IMR-90 (cell line): ENCODE data around the gene LDHB. TPM values are rescaled to one million over a fixed set of nuclear protein-coding genes. Genes with fewer than 3 reads are reported as not detected.
A peak's percentile ranks its signal among the peaks of the same experiment; 100 is the strongest.

Experiments used
- ATAC-seq: fragments of 200-7000 bp; cut with Tn5 transposase; 2 replicates; pipeline ENCODE4 v1.9.1; 2020; ENCODE audit warnings: low read depth, mild to moderate bottlenecking, moderate library complexity
- BruUV-seq: library from RNA; stranded (reverse); fragments of 400-500 nt; replicated peaks from 2 replicates; lab custom pipeline; 2021; lab: Mats Ljungman, UMichigan
- CTCF ChIA-PET: fragments of 300-600 bp; formaldehyde crosslinking; extraction: SDS; loops from one replicate; lab custom pipeline; 2021; ENCODE audit warnings: antibody characterized with exemption; lab: Yijun Ruan, JAX
- POLR2A ChIA-PET: fragments of 300-600 bp; sonication (Branson Sonifier 250); formaldehyde crosslinking; loops from one replicate; lab custom pipeline; 2022; ENCODE audit warnings: antibody characterized with exemption; ENCODE audit not compliant: unreplicated experiment; lab: Charles Lee
- DNase-seq: peaks from one replicate; pipeline ENCODE4 v3.0.0; 2013
- H2AFZ ChIP-seq: replicated peaks from 2 replicates; pipeline ENCODE3; 2013; ENCODE audit warnings: low read length, mild to moderate bottlenecking; ENCODE audit not compliant: poor library complexity
- H2AK5ac ChIP-seq: 2 replicates; pipeline ENCODE4 v1.6.1; 2013; ENCODE audit warnings: low read depth, low read length, inconsistent platforms
- H2AK9ac ChIP-seq: replicated peaks from 2 replicates; pipeline ENCODE3; 2013; ENCODE audit warnings: mild to moderate bottlenecking, low read depth, low read length, moderate library complexity; ENCODE audit not compliant: poor library complexity
- H2BK120ac ChIP-seq: 2 replicates; pipeline ENCODE4 v1.6.1; 2013; ENCODE audit warnings: low read depth, low read length, inconsistent platforms
- H2BK15ac ChIP-seq: 3 replicates; pipeline ENCODE4 v1.6.1; 2013; ENCODE audit warnings: low read depth, low read length, inconsistent platforms
- H2BK20ac ChIP-seq: 2 replicates; pipeline ENCODE4 v1.6.1; 2013; ENCODE audit warnings: low read depth, mild to moderate bottlenecking, inconsistent platforms, low read length, moderate library complexity
- H2BK5ac ChIP-seq: 2 replicates; pipeline ENCODE4 v1.6.1; 2013; ENCODE audit warnings: mild to moderate bottlenecking, low read depth, low read length, inconsistent platforms; ENCODE audit not compliant: poor library complexity, severe bottlenecking
- H3K14ac ChIP-seq: replicated peaks from 2 replicates; pipeline ENCODE4 v1.6.1; 2013; ENCODE audit warnings: low read depth, low read length, inconsistent platforms
- H3K18ac ChIP-seq: 2 replicates; pipeline ENCODE4 v1.6.1; 2013; ENCODE audit warnings: low read depth, low read length, control low read depth
- H3K23ac ChIP-seq: 2 replicates; pipeline ENCODE4 v1.6.1; 2013; ENCODE audit warnings: low read depth, low read length, inconsistent platforms
- H3K27ac ChIP-seq: 2 replicates; pipeline ENCODE4 v1.5.1; 2013; ENCODE audit warnings: mild to moderate bottlenecking, control low read depth, low read length; ENCODE audit not compliant: insufficient read depth
- H3K27me3 ChIP-seq: 2 replicates; pipeline ENCODE4 v1.6.1; 2013; ENCODE audit warnings: low read length; ENCODE audit not compliant: control insufficient read depth, insufficient read depth
- H3K36me3 ChIP-seq: 2 replicates; pipeline ENCODE4 v1.6.1; 2013; ENCODE audit warnings: low read length, mixed read lengths; ENCODE audit not compliant: control insufficient read depth, insufficient read depth
- H3K4ac ChIP-seq: 2 replicates; pipeline ENCODE4 v1.6.1; 2013; ENCODE audit warnings: low read depth, low read length, inconsistent platforms
- H3K4me1 ChIP-seq: 2 replicates; pipeline ENCODE4 v1.6.1; 2013; ENCODE audit warnings: low read length, mixed read lengths; ENCODE audit not compliant: control insufficient read depth, insufficient read depth
- H3K4me2 ChIP-seq: 2 replicates; pipeline ENCODE4 v1.6.1; 2013; ENCODE audit warnings: low read depth, mild to moderate bottlenecking, control low read depth, low read length, moderate library complexity
- H3K4me3 ChIP-seq: 2 replicates; pipeline ENCODE4 v1.5.1; 2013; ENCODE audit warnings: low read depth, mild to moderate bottlenecking, control low read depth, low read length, moderate library complexity; ENCODE audit not compliant: insufficient read depth
- H3K56ac ChIP-seq: 2 replicates; pipeline ENCODE4 v1.6.1; 2013; ENCODE audit warnings: low read length, inconsistent platforms; ENCODE audit not compliant: insufficient read depth; ENCODE audit errors: extremely low read depth
- H3K79me1 ChIP-seq, 2 experiments: 2 replicates each; pipeline ENCODE4 v1.6.1; 2013; ENCODE audit warnings: low read length in 2 of 2, inconsistent platforms in 1 of 2, low read depth in 1 of 2
- H3K9ac ChIP-seq: 2 replicates; pipeline ENCODE4 v1.6.1; 2013; ENCODE audit warnings: low read depth, low read length, control low read depth
- H3K9me1 ChIP-seq: 2 replicates; pipeline ENCODE4 v1.6.1; 2013; ENCODE audit warnings: low read length, inconsistent platforms; ENCODE audit not compliant: insufficient read depth
- H3K9me3 ChIP-seq: 2 replicates; pipeline ENCODE4 v1.6.1; 2013; ENCODE audit warnings: low read length; ENCODE audit not compliant: control insufficient read depth, insufficient read depth
- H4K20me1 ChIP-seq: 2 replicates; pipeline ENCODE4 v1.6.1; 2013; ENCODE audit warnings: low read length, inconsistent platforms; ENCODE audit not compliant: insufficient read depth
- H4K5ac ChIP-seq: 2 replicates; pipeline ENCODE4 v1.6.1; 2013; ENCODE audit warnings: mild to moderate bottlenecking, low read depth, low read length, control low read depth
- H4K8ac ChIP-seq, 2 experiments: 2 replicates each; pipeline ENCODE4 v1.6.1; 2013; ENCODE audit warnings: low read depth in 2 of 2, low read length in 2 of 2, control low read depth in 1 of 2, inconsistent platforms in 1 of 2
- H4K91ac ChIP-seq: 2 replicates; pipeline ENCODE4 v1.6.1; 2013; ENCODE audit warnings: low read depth, low read length, inconsistent platforms; ENCODE audit not compliant: insufficient read depth
- BHLHE40 ChIP-seq: fragments of 150-350 bp; IDR thresholded peaks from 2 replicates; pipeline ENCODE4 v1.6.1; 2016; ENCODE audit warnings: mild to moderate bottlenecking, low read depth, low read length
- CHD1 ChIP-seq: IDR thresholded peaks from 2 replicates; pipeline ENCODE4 v1.6.1; 2012; ENCODE audit warnings: low read depth, low read length, improper control_type of control experiment
- FOS ChIP-seq: fragments of 150-350 bp; IDR thresholded peaks from 2 replicates; pipeline ENCODE4 v1.6.1; 2016; ENCODE audit warnings: low read depth, low read length
- MAFK ChIP-seq: IDR thresholded peaks from 2 replicates; pipeline ENCODE4 v1.6.1; 2012; ENCODE audit warnings: low read depth, low read length, improper control_type of control experiment
- MXI1 ChIP-seq: IDR thresholded peaks from 2 replicates; pipeline ENCODE4 v1.6.1; 2012; ENCODE audit warnings: low read depth, mild to moderate bottlenecking, low read length, moderate library complexity, borderline replicate concordance
- NFE2L2 ChIP-seq: fragments of 150-350 bp; IDR thresholded peaks from 2 replicates; pipeline ENCODE4 v1.6.1; 2016; ENCODE audit warnings: low read depth, mild to moderate bottlenecking, low read length
- RAD21 ChIP-seq: IDR thresholded peaks from 2 replicates; pipeline ENCODE4 v1.6.1; 2012; ENCODE audit warnings: low read length, improper control_type of control experiment
- RFX5 ChIP-seq: IDR thresholded peaks from 2 replicates; pipeline ENCODE4 v1.8.0; 2012; ENCODE audit warnings: low read depth, mild to moderate bottlenecking, low read length, moderate library complexity
- WGBS, 2 experiments: methylation state at CpG; one replicate each; pipeline versions ENCODE4 v1.1.5 to v1.1.7; 2013; ENCODE audit warnings: missing lambda C conversion rate in 2 of 2; ENCODE audit not compliant: insufficient read length in 1 of 2; ENCODE audit errors: extremely low coverage in 2 of 2; 5-methylcytosine and 5-hydroxymethylcytosine counted together
- dilution Hi-C: fragments of 300-500 bp; cut with HindIII; formaldehyde crosslinking; loops from one replicate; pipeline ENCODE4 v1.14.3; 2018; ENCODE audit warnings: low sequenced_read_pairs; ENCODE audit not compliant: unreplicated experiment
- in situ Hi-C: fragments of 300-500 bp; cut with MboI; formaldehyde crosslinking; loops from 3 replicates; pipeline ENCODE4 v1.14.3; 2019; ENCODE audit warnings: low sequenced_read_pairs, inconsistent platforms, mixed read lengths
- intact Hi-C: fragments of 100-400 bp; cut with micrococcal nuclease; formaldehyde crosslinking; loops from 2 replicates; pipeline ENCODE4 v1.10.0; 2022
- polyA plus RNA-seq, 3 experiments: library from polyadenylated mRNA; depleted of rRNA; stranded (reverse); fragments of >200 nt; gene quantifications; 2 replicates each; pipeline ENCODE4 v1.2.3, GENCODE V29; 2012; ENCODE audit warnings: low replicate concordance in 1 of 3
- total RNA-seq: library from RNA; depleted of rRNA; stranded (reverse); fragments of >200 nt; gene quantifications from 2 replicates; pipeline ENCODE4 v1.2.3, GENCODE V29; 2012
- TF ChIP-seq, protein P1 (sequence below): fragments of 150-350 bp; IDR thresholded peaks from 2 replicates; pipeline ENCODE4 v1.6.1; 2016; ENCODE audit warnings: low read depth, mild to moderate bottlenecking, low read length, moderate library complexity, borderline replicate concordance
- TF ChIP-seq, protein P2 (sequence below): fragments of 150-350 bp; IDR thresholded peaks from 2 replicates; pipeline ENCODE4 v1.6.1; 2017; ENCODE audit warnings: mild to moderate bottlenecking, antibody characterized with exemption, low read length, low read depth
- TF ChIP-seq, protein P3 (sequence below): conservative IDR thresholded peaks from 2 replicates; pipeline ENCODE4 v1.5.1; 2012; ENCODE audit warnings: mild to moderate bottlenecking, low read depth, low read length, improper control_type of control experiment

The LDHB gene
- total and polyA plus RNA-seq, 2 of the 4 experiments (the other 2 are of a cell fraction) = 623 to 630 TPM

DNA sequence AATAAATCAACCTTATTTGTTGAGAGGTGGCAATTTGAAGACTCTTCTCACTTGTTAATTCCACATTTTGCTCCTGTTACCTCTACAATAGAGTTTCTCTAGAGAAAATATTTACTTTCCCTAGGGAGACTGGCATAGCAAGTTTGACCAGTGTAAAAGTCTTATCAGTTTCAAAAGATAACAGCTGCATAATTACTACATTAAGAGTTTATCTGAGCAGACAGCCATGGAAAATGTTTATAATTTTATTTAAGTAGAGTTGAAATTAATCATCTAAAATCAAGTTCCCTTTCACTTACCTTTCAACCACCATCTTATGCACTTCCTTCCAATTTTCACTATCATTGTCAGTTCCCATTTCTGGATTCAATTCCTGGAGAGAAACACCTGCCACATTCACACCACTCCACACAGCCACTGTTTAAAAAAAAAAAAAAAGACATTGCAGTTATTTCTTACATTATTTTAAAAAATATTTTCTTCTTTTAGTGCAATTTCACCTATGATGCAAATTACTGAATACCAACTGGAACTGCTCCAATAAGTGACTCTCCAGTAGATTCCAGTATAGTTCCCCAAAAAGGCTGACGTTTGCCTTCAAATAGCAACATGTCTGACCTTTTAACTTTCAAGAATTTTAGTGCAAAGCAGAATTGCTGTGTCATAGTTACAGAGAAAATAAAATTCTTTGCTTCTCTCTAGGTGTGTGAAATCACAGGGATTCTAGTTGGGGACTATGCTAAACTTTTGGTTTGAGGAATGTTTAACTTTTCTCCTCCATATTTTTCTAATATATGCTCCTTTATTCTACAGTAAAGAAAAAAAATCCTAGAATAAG, 19.4 kb downstream of the LDHB start:
- no TSS peak for BruUV-seq
- H4K91ac ChIP-seq = no peak overlapping the region
- POLR2A ChIA-PET = no interaction called here
- H3K27me3 ChIP-seq = no peaks in the 10 kb centered on the region
- in situ Hi-C loops (no loop called here), intact Hi-C loops (no loop called here), dilution Hi-C loops (no loop called here)
- no peak overlapping the region for H2BK20ac ChIP-seq
- no peak overlapping the region for H3K4me3 ChIP-seq
- H3K4me1 ChIP-seq = no peaks in the 10 kb centered on the region; the same call in 1 of the 2 replicates
- peaks cover 8 to 11% of the 10 kb centered on the region in 2 experiments for H3K79me1 ChIP-seq
- no peak overlapping the region for H3K14ac ChIP-seq
- DNase-seq = peak; percentile 47
- H2BK5ac ChIP-seq = peak overlapping the region; percentile 33
- H2BK15ac ChIP-seq = no peak overlapping the region
- H4K5ac ChIP-seq = no peak overlapping the region
- WGBS, 2 experiments = no CpG with 5 or more reads among the region's 1 CpG
- H3K23ac ChIP-seq = no peak overlapping the region
- no peak overlapping the region for H3K18ac ChIP-seq
- no peaks in the 10 kb centered on the region for H3K9me3 ChIP-seq
- no peak overlapping the region for H2AK5ac ChIP-seq
- no peak overlapping the region for H3K27ac ChIP-seq
- no peak overlapping the region for H4K8ac ChIP-seq
- H3K56ac ChIP-seq = no peak overlapping the region
- CTCF ChIA-PET = interaction anchor here (0.5 kb wide), 1 partner anchor 665 kb away, joined by 8 read pairs; no protein-coding TSS in a partner anchor
- H2BK120ac ChIP-seq = no peak overlapping the region
- TF ChIP-seq NFE2L2 (peak; percentile 85), RAD21 (no peak), RFX5 (no peak), MXI1 (no peak), FOS (no peak), MAFK (peak; percentile 43; the same call in 1 of the 2 replicates), BHLHE40 (no peak), CHD1 (no peak)
- TF ChIP-seq, protein P1, sequence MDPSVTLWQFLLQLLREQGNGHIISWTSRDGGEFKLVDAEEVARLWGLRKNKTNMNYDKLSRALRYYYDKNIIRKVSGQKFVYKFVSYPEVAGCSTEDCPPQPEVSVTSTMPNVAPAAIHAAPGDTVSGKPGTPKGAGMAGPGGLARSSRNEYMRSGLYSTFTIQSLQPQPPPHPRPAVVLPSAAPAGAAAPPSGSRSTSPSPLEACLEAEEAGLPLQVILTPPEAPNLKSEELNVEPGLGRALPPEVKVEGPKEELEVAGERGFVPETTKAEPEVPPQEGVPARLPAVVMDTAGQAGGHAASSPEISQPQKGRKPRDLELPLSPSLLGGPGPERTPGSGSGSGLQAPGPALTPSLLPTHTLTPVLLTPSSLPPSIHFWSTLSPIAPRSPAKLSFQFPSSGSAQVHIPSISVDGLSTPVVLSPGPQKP = no peak
- TF ChIP-seq, protein P2, sequence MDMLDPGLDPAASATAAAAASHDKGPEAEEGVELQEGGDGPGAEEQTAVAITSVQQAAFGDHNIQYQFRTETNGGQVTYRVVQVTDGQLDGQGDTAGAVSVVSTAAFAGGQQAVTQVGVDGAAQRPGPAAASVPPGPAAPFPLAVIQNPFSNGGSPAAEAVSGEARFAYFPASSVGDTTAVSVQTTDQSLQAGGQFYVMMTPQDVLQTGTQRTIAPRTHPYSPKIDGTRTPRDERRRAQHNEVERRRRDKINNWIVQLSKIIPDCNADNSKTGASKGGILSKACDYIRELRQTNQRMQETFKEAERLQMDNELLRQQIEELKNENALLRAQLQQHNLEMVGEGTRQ = no peak
- TF ChIP-seq, protein P3, sequence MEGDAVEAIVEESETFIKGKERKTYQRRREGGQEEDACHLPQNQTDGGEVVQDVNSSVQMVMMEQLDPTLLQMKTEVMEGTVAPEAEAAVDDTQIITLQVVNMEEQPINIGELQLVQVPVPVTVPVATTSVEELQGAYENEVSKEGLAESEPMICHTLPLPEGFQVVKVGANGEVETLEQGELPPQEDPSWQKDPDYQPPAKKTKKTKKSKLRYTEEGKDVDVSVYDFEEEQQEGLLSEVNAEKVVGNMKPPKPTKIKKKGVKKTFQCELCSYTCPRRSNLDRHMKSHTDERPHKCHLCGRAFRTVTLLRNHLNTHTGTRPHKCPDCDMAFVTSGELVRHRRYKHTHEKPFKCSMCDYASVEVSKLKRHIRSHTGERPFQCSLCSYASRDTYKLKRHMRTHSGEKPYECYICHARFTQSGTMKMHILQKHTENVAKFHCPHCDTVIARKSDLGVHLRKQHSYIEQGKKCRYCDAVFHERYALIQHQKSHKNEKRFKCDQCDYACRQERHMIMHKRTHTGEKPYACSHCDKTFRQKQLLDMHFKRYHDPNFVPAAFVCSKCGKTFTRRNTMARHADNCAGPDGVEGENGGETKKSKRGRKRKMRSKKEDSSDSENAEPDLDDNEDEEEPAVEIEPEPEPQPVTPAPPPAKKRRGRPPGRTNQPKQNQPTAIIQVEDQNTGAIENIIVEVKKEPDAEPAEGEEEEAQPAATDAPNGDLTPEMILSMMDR = no peak
- no peaks in the 10 kb centered on the region for H3K9me1 ChIP-seq
- H3K9ac ChIP-seq = no peak overlapping the region
- H3K36me3 ChIP-seq = peaks cover 34% of the 10 kb centered on the region
- no peaks in the 10 kb centered on the region for H4K20me1 ChIP-seq
- no peak overlapping the region for H3K4me2 ChIP-seq
- no peak overlapping the region for H2AK9ac ChIP-seq
- ATAC-seq = no peak; the same call in 1 of the 2 replicates
- no peak overlapping the region for H2AFZ ChIP-seq
- H3K4ac ChIP-seq = no peak overlapping the region
